HepG2 (cell line): ENCODE measurements around the gene PRR15L.
A peak's percentile ranks its signal among the peaks of the same experiment; 100 is the strongest.

ENCODE experiments used
- AFF4 ChIP-seq: sonication (generic); formaldehyde crosslinking; IDR thresholded peaks from 2 replicates; pipeline ENCODE4 v1.4.0; 2020; ENCODE audit warnings: missing genetic modification reagents
- CTCF ChIP-seq: sonication (generic); formaldehyde crosslinking; IDR thresholded peaks from 2 replicates; pipeline ENCODE4 v1.5.0; 2020; ENCODE audit warnings: mild to moderate bottlenecking, missing genetic modification reagents, moderate library complexity
- FOXA1 ChIP-seq, 2 experiments: fragments of 450-650 bp in 1 of 2; sonication (generic) in 1 of 2; formaldehyde crosslinking in 1 of 2; IDR thresholded peaks; 2 replicates each; pipeline versions ENCODE4 v1.4.0 to v1.6.1; 2016 to 2020; ENCODE audit warnings: missing genetic modification reagents in 1 of 2
- POLR2AphosphoS2 ChIP-seq: IDR thresholded peaks from 2 replicates; pipeline ENCODE4 v1.6.1; 2011; ENCODE audit warnings: low read depth, low read length, improper control_type of control experiment
- SP4 ChIP-seq: sonication (generic); formaldehyde crosslinking; IDR thresholded peaks from 2 replicates; pipeline ENCODE4 v1.8.1; 2023; ENCODE audit warnings: mild to moderate bottlenecking, missing genetic modification reagents
- SRSF9 ChIP-seq: fragments of 200-400 bp; formaldehyde crosslinking; IDR thresholded peaks from 2 replicates; pipeline ENCODE4 v1.6.1; 2018; ENCODE audit warnings: borderline replicate concordance, mild to moderate bottlenecking, low read depth, low read length; ENCODE audit not compliant: insufficient read depth, poor library complexity, severe bottlenecking
- TBX2 ChIP-seq: sonication (generic); formaldehyde crosslinking; IDR thresholded peaks from 2 replicates; pipeline ENCODE4 v1.5.0; 2020; ENCODE audit warnings: missing genetic modification reagents, mild to moderate bottlenecking, borderline replicate concordance
- ZNF317 ChIP-seq: sonication (generic); formaldehyde crosslinking; IDR thresholded peaks from 2 replicates; pipeline ENCODE4 v1.5.0; 2020; ENCODE audit warnings: mild to moderate bottlenecking, missing genetic modification reagents
- ZNF33B ChIP-seq: sonication (generic); formaldehyde crosslinking; IDR thresholded peaks from 2 replicates; pipeline ENCODE4 v1.5.1; 2020; ENCODE audit warnings: mild to moderate bottlenecking, missing genetic modification reagents
- ZNF430 ChIP-seq: sonication (generic); formaldehyde crosslinking; IDR thresholded peaks from 2 replicates; pipeline ENCODE4 v1.9.0; 2021; ENCODE audit warnings: mild to moderate bottlenecking, missing genetic modification reagents
- ZNF501 ChIP-seq: sonication (generic); formaldehyde crosslinking; IDR thresholded peaks from 2 replicates; pipeline ENCODE4 v1.5.1; 2020; ENCODE audit warnings: mild to moderate bottlenecking, moderate library complexity, missing genetic modification reagents

- no peak for TF ChIP-seq SRSF9
- no peak for TF ChIP-seq ZNF501 (CRISPR knock-in tag)
- no peak; the same call in 1 of the 2 replicates for TF ChIP-seq CTCF (CRISPR knock-in tag)
- TF ChIP-seq ZNF430 (CRISPR knock-in tag): no peak
- no peak for TF ChIP-seq ZNF317 (CRISPR knock-in tag)
- TF ChIP-seq FOXA1 (IDR thresholded peaks at IDR 0.05): no peak
- TF ChIP-seq FOXA1 (CRISPR knock-in tag; IDR thresholded peaks at IDR 0.05): no peak
- 0 out of 2 replicates have a peak, but pooled peaks have one; percentile 21 for TF ChIP-seq SP4
- no peak for TF ChIP-seq AFF4
- TF ChIP-seq ZNF33B (CRISPR knock-in tag): no peak
- no peak for TF ChIP-seq POLR2AphosphoS2
- no peak for TF ChIP-seq TBX2 (CRISPR knock-in tag)
These were observed 11.9 kb downstream of the PRR15L start for GRCh38 chr17:47945529-47946508.
